ENCODE results near the gene NT5C1A.

Gene NT5C1A

GRCh38 chr1:39671793-39672550 is at the start of gene NT5C1A:
NT5C1A (minus strand) TSS chr1:39672107; CDS start chr1:39672038, 69 bp downstream.
- no peak for DNase-seq (ENCODE audit: low read depth)

- no peak for DNase-seq (ENCODE audit: low read depth)
These were observed 49.8 kb upstream of the NT5C1A start for GRCh38 chr1:39721664-39722063.

- DNase-seq (ENCODE audit: low read depth) = peak; percentile 36
These were observed 48.4 kb upstream of the NT5C1A start for GRCh38 chr1:39720094-39720999.

GRCh38 chr1:39717809-39718208 is 45.9 kb upstream of the NT5C1A start:
- DNase-seq (ENCODE audit: low read depth) = no peak

GRCh38 chr1:39713557-39713956 is 41.6 kb upstream of the NT5C1A start:
- no peak for DNase-seq (ENCODE audit: low read depth)

GRCh38 chr1:39711966-39712340 is 40.0 kb upstream of the NT5C1A start:
- DNase-seq (ENCODE audit: low read depth) = no peak

GRCh38 chr1:39711104-39711965 is 39.4 kb upstream of the NT5C1A start:
- DNase-seq (ENCODE audit: low read depth) = no peak

GRCh38 chr1:39707506-39707905 is 35.6 kb upstream of the NT5C1A start:
- no peak for DNase-seq (ENCODE audit: low read depth)

GRCh38 chr1:39704757-39705156 is 32.9 kb upstream of the NT5C1A start:
- no peak for DNase-seq (ENCODE audit: low read depth)

- DNase-seq (ENCODE audit: low read depth) = no peak
These were observed 29.1 kb upstream of the NT5C1A start for GRCh38 chr1:39701049-39701439.

- DNase-seq (ENCODE audit: low read depth) = no peak
These were observed 28.4 kb upstream of the NT5C1A start for GRCh38 chr1:39700348-39700747.

- DNase-seq (ENCODE audit: low read depth) = no peak
These were observed 27.5 kb upstream of the NT5C1A start for GRCh38 chr1:39699419-39699818.

- no peak for DNase-seq (ENCODE audit: low read depth)
These were observed 26.7 kb upstream of the NT5C1A start for GRCh38 chr1:39698568-39698967.

GRCh38 chr1:39696448-39696847 is 24.5 kb upstream of the NT5C1A start:
- DNase-seq (ENCODE audit: low read depth) = no peak

GRCh38 chr1:39695016-39695415 is 23.1 kb upstream of the NT5C1A start:
- no peak for DNase-seq (ENCODE audit: low read depth)

- no peak for DNase-seq (ENCODE audit: low read depth)
These were observed 22.1 kb upstream of the NT5C1A start for GRCh38 chr1:39694026-39694425.

GRCh38 chr1:39692152-39693074 is 20.5 kb upstream of the NT5C1A start:
- no peak for DNase-seq (ENCODE audit: low read depth)

- peak; percentile 36 for DNase-seq (ENCODE audit: low read depth)
These were observed 19.7 kb upstream of the NT5C1A start, which contains the start of gene HPCAL4 for GRCh38 chr1:39691383-39692151. HPCAL4 (minus strand) TSS chr1:39691433; CDS start chr1:39684603, 6,830 bp downstream.

GRCh38 chr1:39690794-39691382 is 19.0 kb upstream of the NT5C1A start:
- DNase-seq (ENCODE audit: low read depth) = no peak

- DNase-seq (ENCODE audit: low read depth) = no peak
These were observed 18.3 kb upstream of the NT5C1A start for GRCh38 chr1:39690225-39690624.

Data from fibroblast of gingiva (primary cell).